ENCODE data around the gene FANCI.

DNA sequence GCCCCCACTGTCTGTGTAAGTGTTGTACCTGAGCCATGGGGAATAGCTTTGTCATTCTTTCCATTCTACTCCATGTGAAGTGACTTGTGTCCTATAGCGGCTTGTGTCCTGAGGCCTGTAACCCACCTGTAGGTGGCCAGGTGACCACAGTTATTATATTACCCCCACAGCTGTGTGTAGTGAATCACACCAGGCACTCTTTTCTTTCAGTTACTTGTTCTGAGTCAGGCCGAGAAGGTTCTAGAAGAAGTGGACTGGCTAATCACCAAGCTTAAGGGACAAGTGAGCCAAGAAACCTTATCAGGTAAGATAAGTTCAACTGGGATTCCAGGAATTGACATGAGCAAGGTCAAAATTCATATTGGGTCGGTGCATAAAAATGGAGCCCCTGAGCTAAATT is 61.6 kb downstream of the FANCI start:
- TF ChIP-seq, protein P1, sequence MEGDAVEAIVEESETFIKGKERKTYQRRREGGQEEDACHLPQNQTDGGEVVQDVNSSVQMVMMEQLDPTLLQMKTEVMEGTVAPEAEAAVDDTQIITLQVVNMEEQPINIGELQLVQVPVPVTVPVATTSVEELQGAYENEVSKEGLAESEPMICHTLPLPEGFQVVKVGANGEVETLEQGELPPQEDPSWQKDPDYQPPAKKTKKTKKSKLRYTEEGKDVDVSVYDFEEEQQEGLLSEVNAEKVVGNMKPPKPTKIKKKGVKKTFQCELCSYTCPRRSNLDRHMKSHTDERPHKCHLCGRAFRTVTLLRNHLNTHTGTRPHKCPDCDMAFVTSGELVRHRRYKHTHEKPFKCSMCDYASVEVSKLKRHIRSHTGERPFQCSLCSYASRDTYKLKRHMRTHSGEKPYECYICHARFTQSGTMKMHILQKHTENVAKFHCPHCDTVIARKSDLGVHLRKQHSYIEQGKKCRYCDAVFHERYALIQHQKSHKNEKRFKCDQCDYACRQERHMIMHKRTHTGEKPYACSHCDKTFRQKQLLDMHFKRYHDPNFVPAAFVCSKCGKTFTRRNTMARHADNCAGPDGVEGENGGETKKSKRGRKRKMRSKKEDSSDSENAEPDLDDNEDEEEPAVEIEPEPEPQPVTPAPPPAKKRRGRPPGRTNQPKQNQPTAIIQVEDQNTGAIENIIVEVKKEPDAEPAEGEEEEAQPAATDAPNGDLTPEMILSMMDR (IDR thresholded peaks at IDR 0.05), result no peak
- TF ChIP-seq POLR2A (IDR thresholded peaks at IDR 0.05), result no peak

Measured in uterus (tissue), 2 donors.